Measurements from ENCODE around the gene COL4A1.

The COL4A1 gene

DNA sequence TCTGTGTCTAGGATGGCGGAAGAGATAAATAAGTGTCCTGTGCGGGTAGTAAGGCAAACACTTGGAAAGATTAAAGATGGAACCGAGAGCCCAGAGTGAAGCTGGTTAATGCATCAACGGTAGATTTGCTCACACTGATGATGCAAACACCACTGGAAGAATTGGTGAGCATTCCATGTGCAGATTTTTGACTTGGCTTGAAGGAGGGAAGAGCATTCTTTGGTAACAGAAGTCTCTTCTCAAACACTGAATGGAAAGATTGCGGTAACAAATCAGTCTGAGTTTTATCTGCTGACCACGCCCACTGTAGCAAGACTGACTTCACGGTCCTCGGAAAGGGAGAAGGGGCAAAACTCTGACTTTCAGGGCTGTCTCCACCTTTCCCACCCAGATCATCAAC lies 112.5 kb downstream of the COL4A1 start:
- no peak for DNase-seq (ENCODE audit: low read depth)

- no peak for DNase-seq (ENCODE audit: low read depth)
Observed at GRCh38 chr13:110193491-110193890, 113.5 kb downstream of the COL4A1 start.

GRCh38 chr13:110192472-110192871 lies 114.5 kb downstream of the COL4A1 start:
- no peak for DNase-seq (ENCODE audit: low read depth)

DNA sequence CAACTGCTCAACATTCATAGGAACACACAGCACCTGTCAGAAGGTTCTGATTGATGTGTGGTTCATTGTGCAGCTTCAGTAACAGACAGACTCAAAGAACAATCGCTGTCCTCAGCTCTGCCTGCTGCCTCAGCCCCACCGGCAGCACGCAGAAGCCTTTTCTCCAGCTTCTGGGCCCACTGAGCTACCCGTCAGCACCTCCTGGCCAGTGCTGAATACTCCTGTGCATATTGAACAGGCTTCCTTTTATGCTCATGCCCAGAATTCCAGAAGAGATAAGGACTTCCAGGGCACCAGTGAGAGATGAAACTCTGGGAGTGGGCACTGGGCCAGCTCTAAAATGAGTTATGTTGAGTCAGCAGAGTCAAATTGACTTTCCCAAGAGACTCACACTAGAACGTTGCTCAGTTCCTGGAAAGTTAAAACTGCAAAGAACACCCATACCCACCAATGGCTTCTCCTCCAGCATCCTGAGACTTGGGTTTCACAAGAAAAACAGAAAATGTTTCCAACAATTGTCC lies 119.3 kb downstream of the COL4A1 start:
- DNase-seq (ENCODE audit: low read depth) = no peak

GRCh38 chr13:110186231-110186855 lies 120.6 kb downstream of the COL4A1 start:
- no peak for DNase-seq (ENCODE audit: low read depth)

- no peak for DNase-seq (ENCODE audit: low read depth)
Observed at GRCh38 chr13:110185696-110186095, 121.3 kb downstream of the COL4A1 start.

DNA sequence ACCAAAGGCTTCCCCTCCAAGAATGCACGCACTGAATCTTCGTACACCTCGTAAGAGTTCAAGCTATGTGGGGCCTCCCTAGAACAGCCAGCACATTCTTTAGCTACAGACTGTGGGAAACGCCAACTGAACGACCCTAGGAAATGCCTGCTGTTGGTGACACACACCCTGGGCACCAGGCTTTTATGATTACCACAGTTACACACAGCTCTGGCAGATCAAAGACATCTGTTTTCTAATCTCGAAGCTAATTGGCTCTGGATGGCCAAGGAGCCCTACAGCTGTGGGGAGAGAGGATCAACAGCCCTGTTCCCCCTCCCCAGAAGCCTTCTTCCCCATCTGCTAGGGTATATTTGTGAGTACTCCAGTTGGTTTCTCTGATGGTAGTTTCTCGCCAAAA lies 123.0 kb downstream of the COL4A1 start:
- DNase-seq (ENCODE audit: low read depth) = no peak

GRCh38 chr13:110182461-110182860 lies 124.5 kb downstream of the COL4A1 start:
- DNase-seq (ENCODE audit: low read depth) = no peak

DNA sequence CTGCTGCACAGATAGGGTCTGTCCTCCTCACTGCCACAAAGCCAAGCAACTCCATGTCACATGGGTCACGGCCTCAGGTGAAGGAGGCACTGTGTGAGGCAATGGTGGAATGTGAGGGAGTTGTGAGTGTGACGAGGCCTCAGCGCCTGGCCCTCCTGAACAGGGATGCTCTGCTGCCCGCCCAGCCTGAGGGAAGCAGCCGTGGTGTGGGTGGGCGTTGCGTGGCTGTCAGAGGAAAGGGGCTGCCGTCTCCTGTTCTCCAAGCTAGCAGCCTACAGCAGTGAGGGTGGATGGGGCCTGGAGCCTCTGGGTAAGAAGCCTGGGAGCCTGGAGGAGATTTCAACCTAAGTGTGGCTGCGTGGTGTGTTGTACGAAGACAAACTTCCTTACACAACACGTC lies 125.0 kb downstream of the COL4A1 start:
- no peak for DNase-seq (ENCODE audit: low read depth)

DNA sequence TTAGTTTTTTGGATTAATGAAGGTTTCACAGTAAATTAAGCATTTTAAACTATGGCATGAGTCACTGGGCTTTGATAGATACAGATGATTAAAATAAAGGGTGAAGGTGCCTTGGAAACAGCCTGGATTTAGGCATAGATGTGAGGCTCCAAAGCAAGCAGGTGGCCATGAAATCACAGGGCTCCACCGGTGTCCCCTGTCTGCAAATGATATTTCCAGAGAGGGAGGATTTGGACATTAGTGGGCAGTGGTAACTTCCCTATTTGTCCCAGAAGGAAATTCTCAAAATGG lies 127.2 kb downstream of the COL4A1 start:
- no peak for DNase-seq (ENCODE audit: low read depth)

GRCh38 chr13:110179116-110179856 lies 127.7 kb downstream of the COL4A1 start:
- DNase-seq (ENCODE audit: low read depth) = no peak

DNA sequence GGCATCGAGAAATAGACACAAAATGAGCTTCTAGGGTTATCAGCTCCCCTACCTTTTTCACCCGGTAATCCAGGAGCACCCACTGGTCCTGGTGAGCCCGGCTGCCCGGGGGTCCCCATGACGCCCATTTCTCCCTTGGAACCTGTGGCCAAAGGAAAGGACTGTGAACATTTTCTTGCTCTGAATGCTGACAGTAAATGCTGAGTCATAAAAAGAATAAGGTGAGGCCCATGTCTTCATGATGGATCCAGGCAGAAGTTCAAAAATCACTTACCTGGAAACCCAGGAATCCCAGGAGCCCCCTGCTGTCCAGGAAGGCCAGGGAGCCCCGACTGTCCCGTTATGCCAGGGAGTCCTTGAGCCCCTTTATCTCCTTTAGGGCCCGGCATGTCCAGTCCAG lies 129.2 kb downstream of the COL4A1 start:
- DNase-seq (ENCODE audit: low read depth) = no peak

DNA sequence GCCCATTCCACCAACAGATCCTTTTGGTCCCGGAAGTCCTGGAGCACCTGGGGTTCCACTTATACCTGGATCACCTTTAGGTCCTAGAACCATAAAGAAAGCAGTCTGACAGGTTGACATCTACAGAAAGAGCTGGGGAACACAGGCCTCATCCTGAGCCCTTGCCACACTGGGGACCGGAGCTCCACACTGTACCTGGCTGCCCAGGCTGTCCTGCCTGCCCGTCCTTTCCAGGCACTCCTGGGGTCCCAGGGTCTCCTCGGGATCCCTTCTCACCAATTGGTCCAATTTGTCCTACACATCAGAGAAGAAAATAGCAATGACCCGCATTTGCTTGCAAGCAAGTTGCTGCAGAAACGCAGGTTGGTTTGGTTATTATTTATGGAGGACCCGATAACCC lies 130.5 kb downstream of the COL4A1 start:
- DNase-seq (ENCODE audit: low read depth) = no peak

- no peak for DNase-seq (ENCODE audit: low read depth)
Observed at GRCh38 chr13:110173247-110173818, 133.6 kb downstream of the COL4A1 start.

- no peak for DNase-seq (ENCODE audit: low read depth)
Observed at GRCh38 chr13:110170882-110171281, 136.1 kb downstream of the COL4A1 start.

DNA sequence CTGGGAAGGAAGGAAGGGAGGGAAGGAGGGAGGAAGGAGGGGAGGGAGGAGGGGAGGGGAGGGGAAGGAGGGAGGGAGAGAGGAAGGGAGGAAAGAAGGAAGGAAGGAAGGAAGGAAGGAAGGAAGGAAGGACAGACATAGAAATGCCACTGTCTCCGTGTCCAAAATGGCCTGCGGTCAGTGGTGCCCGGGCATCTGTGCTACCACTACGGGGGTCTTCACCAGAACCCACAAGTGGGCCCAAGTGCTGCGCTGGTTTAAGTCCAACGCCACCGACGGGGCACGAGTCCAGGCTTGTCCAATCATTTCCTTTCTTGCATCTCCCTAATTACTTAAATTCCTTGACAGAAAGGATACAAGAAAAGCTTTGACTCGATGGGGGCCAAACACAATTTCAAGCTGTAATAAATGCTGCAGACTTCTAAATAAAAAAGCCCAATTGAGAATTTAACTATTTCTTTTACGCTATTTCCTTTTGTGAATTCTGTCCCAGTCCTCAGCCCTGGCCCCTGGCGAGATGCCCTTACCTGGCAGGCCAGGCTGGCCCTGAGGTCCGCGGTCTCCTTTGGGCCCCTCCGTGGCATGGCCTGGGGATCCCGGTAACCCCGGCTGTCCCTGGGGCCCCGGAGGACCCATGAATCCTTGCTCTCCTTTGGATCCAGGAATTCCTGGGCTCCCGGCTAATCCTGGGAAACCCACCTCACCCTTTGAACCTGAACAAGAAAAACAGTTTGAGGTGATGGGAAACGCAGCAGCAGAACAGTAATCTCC lies 136.8 kb downstream of the COL4A1 start:
- DNase-seq (ENCODE audit: low read depth) = no peak

DNA sequence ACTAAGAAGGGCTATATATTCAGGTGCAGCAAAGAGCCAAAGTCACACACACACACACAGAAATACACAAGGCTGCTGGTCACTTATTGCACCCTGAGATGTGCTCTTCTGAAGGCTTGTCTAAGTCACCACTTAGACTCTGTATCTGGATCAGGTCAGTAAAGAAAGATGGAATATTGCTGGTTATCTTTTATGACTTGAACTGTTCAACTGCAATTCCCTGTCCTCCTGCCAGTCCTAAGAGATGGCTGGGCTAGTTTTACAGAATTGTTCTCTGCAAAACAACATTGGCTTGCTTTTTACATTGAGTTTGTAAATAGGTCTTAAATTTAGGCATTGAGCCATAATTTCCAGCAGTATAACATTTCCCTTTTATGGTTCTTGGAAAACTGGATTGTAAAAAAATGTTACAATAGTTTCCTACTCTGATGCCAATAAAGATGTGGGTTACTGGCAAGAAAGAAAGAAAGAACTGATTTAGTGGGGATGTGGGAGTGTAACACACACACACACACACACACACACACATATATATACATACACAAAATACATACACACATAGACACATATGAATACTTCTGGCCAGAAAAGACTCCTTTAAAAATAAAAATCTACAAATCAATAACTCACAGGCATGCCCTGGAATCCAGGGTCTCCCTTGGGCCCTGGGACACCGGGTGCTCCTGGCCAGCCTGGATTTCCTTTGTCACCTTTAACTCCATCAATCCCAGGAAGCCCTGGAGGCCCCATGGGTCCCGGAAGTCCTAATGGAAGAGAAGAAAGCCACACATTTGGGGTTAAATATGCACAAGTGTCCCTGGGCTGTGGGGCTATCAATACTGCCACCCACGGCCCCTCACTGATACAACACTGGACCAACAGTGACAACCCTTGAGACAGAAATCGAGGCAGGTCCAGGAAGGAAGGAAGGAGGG lies 137.7 kb downstream of the COL4A1 start:
- DNase-seq (ENCODE audit: low read depth) = no peak

GRCh38 chr13:110166598-110166997 lies 140.4 kb downstream of the COL4A1 start:
- no peak for DNase-seq (ENCODE audit: low read depth)

DNA sequence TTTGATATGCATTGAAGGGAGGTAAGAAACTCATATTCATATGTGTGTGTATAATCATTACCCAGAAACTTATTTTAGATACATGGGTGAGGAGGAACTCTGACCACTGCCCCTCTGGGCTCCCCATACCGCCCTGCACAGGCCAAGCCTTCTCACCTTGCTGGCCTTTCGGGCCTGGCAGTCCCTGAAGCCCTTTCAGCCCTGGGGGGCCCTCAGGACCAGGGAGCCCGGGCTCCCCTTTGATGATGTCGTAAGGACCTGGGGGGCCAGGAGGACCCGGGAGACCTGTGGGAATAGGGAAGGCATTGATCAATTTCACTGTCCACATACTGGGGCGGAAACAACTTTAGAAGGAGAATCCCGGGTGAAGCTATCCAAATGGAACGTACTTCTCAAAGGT lies 142.3 kb downstream of the COL4A1 start:
- no peak for DNase-seq (ENCODE audit: low read depth)

GRCh38 chr13:110162866-110163658 lies 143.9 kb downstream of the COL4A1 start:
- DNase-seq (ENCODE audit: low read depth) = no peak

DNA sequence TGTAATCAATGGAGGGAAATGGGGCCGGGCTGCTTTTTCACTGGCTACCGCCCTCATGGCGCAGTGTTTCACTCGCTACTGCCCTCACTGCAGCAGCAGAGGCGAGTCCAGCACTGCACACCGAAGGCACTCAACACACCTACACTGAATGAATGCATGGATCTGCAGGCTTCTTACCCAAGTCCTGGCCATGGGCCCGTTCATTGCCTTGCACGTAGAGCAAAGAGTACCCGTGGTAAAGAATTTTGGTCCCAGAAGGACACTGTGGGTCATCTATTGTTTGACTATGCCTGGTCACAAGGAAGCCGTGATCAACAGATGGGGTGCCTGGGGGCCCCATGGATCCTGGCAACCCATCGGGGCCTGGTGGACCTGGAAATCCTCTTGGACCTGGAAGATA lies 144.9 kb downstream of the COL4A1 start:
- no peak for DNase-seq (ENCODE audit: low read depth)

Data from activated gamma-delta T cell treated with anti-CD3 and anti-CD28 coated beads, Interleukin-2, amount 50 U/mL, for 16 hours (primary cell).